ENCODE results near the gene HOXC12.

The HOXC12 gene

DNA sequence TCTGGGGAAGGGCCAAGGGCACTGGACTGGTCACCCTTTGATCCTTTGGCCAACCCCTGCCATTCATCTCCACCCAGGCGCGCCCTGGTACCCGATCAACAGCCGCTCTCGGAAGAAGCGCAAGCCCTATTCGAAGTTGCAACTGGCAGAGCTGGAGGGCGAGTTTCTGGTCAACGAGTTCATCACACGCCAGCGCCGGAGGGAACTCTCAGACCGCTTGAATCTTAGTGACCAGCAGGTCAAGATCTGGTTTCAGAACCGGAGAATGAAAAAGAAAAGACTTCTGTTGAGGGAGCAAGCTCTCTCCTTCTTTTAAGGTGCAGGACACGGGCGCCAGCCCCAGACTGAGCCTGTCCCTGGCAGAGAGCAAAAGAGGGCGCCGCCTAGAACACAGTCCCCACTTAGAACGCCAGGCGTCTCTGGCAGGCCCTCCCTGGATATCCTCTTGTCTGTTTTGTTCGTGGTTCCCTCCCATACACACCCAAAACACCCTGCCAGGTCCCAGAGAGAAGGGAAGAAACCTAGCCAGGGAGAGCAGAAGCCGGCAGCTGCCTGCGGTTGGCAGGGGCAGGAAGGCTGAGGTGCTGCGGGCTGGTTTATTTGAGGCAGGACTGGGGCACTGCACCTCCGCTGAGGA, 1.7 kb downstream of the HOXC12 start:
- no peak for DNase-seq (ENCODE audit: low spot score)

DNA sequence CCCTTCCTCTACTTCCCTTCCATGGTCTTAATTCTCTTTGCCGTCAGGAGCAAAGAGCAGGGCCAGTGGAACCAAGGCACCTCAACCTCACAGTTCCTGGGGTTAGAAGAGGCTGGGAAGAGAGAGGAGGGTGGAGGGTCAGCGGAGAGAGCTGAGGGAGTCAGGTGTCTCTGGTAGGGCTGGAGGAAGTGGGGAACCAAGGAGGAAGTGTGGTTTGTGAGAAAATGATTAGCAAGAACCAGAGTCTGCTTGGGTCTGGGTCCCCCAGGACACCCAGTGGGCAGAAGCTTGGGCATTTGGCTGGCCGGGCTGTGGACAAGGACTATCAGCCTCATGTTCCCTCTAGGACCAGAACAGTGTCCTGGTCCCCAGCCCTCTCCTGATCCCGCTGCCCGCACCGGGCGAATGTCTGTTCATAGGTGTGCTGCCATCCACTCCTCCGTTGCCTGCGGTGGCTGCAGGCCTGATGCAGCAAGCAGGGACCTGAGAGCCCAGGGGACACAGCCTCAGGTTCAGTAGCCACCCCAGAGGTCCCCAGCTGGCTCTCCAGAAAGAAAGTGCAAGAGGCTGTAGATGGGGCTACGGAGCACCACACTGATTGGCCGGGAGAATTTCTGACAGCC, 2.3 kb downstream of the HOXC12 start:
- no peak for DNase-seq (ENCODE audit: low spot score)

DNA sequence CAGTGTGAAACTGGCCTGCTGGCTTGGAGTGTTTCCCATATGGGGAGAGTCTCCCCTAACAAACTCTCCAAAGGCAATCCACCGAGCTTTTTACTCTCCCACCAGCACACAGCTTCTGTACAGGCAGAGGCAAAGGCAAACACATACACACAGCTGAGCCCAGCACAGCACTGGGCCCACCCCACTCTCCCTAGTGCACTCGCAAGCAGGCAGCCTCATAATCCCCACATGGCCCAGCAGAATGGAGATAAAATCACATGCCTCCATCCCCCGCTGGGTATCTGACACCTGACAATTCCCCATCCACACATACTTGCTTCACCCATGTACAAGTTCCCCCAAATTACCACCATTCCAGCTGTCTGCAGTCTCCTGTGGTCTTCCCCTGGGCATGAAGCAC, 3.4 kb downstream of the HOXC12 start:
- DNase-seq (ENCODE audit: low spot score): no peak

DNA sequence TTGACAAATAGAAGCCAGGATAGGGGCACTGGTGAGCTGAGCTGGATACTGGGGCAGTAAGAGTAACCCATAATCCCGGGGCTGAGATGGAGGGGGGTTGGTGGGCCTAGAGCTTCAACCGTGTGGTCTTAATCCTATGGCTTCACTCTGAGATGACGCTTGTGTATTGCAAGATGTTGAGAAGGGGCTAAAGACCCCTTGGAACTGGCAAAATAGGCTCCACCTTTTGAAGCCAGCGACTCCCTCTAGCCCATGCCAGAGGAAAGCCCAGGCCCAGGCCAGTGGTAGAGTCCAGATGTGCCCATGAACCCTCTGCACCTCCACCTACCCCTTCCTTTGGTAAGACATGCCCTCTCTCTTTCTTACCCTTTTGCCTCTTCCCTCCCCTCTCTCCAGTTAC, 4.6 kb downstream of the HOXC12 start:
- no peak for DNase-seq (ENCODE audit: low spot score)

DNA sequence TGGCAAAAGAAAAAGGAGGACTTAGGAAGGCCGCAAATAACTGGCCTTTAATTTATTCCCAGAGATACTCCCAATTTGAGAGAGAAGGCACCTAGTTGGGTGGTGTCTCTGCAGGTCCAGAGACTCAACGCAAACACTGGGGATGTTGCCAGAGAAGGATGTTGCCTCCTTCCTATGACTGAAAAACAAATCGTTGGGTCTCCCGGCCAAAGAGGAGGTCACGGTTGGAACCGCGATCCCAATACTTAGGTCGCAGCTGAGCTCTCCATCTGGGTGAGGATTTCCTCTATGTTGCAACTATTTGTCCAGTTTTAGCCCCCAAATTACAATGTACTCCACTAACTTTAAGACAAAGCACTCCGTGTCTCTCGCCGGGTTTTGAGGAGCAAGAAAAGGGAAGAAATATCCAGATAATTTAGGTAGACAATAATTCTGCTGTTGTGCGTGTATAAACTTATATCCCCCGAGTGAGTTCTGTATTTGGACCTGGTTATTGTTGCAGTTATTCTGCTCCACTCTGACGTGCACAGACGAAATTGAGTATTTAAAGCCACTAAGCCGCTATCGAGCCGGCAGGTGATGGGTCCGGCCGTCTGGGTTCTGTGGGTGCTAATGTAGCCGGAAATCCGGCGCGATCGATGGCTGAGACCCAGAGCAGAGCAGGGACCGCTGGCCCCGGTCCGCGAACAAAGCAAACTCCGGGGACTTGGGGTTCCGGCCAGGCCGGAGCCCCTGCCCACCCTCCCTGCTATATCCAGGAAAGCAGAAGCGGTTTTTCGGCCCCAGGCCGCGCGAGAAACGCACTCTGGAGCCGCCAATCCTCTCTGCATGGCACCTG, 5.7 kb downstream of the HOXC12 start:
- no peak for DNase-seq (ENCODE audit: low spot score)

DNA sequence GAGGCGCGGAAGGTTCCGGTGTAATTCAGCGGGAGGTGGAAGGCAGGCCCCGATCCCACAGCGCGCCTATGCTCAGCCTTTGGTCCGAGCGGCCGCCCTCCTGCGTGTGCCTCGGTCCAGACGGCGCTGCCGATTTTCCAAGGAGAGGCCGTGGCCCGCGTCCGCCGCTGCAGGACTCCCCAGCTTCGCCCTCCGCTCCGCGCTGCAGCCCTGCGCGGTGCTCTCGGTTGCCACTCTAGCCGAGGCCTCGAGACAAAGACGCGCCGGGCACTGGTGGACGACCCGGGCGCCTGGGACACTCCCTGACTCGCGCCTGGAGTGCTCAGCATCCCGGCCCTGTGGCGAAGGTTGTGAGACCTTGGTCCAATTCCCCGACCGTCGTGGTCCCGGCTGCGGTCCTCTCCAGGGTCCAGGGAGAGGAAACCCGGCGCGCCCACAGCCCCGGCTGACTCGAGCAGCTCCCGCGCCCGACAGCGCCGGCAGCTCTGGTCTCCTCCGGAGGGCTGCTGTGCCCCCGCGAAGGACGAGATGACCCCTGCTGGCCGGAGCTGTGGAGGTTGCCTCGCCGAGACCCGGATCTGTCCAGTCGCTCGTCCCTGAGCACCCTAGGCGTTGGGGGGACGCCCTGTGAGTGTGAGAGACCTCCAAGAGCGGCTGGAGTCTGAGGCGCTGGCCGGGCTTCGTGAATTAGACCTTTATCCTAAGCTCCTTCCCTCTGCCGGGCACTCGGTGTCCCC, 6.5 kb downstream of the HOXC12 start:
- DNase-seq (ENCODE audit: low spot score): no peak

DNA sequence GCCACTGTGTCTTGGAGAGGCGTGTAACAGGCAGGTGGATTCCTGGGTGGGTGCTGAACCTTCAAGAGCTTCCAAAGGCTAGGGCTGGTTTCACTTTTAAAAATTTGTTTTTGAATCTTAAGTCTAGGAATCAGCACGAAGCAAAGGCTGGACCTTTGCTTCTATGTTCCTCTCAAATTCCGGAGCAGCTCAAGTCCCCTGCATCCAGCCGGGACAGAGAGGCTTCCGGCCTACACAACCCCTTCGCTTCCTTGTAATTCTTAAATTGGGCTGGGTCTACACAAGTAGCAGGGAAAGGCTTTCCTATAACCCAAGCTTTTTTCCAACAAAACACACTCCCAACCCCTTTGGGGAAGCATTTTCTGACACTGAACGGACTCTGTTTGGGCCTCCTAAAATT, 8.3 kb downstream of the HOXC12 start:
- no peak for DNase-seq (ENCODE audit: low spot score)

DNA sequence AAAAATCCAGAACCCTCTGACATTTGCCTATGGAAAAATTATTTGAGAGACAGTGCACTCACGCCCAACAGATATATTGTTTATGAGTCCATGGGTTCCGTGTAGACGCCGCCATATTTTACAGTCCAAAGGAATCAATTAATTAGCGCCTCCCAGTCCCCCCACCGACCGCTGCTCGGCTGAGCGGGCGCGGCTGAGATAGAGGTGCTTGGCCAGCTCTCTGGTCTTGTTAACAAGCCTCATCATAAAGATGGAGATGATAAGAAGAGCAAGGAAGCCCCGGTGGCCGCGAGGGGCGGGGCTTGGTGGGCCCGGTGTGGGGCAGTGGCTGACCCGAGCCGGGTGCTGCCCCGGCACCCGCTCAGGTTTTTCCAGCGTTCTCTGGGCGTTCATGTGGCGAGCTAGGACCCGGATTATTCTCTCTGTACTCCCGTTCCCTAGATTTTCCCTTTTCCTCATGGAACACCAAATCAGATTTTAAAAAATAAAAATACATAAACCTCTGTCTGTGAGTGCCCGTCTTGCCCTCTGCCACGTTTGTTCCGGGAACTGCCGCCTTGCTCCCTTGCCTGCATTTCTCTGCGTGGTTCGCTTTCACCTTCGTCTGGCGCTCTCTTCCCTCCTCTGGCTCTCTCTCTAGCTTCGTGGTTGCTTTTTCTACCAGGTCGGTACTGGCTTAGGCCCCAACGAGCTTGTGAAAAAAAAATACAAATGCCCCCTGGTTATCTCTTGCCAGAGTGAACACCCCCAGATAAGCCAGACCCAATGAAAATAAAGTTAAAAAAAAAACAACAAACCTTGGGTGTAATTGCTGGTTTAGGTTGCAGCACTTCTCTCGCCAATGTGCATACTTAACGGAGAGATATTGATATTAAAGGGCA, 9.0 kb downstream of the HOXC12 start:
- DNase-seq (ENCODE audit: low spot score): no peak

DNA sequence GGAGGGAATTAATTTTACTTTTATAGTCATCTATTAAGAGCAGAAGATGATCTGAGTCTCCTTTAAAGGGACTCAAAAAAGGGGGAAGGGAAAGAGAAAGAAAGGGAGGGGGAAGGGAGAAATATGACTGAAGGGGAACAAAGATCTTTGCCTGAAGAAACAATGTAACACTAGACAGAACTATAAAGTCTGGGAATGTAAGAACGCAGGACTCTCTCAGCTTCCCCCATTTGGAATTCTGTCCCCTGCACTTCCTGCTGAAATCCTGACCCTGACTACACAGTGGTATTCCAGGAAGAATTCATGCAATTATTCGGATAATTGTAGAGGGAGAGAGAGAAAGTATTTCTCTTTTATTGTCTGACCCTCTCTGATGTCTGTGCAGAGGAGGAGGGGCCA, 9.6 kb downstream of the HOXC12 start:
- no peak for DNase-seq (ENCODE audit: low spot score)

DNA sequence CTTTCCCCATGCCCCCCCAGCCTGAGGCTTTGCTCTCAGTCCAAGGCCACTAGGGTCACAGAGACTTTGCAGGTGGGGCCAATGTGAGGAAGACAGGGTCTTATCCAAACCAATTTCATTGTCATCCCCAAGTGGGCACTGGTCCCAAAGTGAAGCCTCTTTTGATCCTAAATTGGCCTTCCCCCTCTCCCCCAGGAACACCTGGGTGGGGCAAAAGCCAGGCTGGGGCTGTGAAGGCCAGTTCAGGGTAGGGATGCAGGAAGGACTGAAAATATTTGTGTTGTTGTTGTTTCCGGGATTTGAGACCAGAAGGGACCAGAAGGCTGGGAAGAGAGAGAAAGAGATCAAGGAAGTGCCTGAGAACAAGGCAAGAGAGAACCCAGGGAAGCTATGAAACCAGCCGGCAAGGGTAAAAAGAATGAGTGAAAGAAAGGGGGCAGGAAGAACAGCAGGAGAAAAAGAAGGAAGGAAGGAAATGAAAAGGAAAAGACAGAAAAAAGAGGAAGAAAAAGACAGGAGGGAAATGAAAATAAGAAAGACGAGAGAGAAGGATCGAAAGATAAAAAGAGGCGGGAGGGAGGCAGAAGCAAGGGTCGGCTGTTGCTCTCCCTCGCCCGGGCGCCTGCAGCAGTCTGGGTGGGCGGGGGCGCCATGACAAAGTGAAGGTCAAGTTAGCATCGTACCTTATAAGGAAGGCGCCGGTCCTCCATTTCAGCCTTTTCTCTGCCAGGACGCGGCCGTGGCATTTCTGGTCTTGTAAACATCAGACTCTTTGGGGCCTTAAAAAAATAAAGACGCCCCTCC, 10.8 kb downstream of the HOXC12 start:
- no peak for DNase-seq (ENCODE audit: low spot score)

DNA sequence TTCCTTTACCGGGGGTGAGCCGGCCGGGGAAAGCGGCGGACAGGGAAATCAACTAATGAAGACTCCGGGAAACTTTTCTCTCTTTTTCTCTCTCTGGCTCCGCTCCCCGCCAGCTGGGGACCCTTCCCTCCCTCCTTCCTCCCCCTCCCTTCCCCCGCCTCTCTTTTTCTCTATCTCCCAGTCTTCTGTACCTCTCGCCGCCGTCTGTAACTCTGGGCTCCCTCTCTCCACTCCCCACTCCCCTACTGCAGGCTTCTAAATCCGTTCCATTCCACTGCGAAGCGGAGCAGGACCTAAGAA, 11.3 kb downstream of the HOXC12 start:
- no peak for DNase-seq (ENCODE audit: low spot score)

DNA sequence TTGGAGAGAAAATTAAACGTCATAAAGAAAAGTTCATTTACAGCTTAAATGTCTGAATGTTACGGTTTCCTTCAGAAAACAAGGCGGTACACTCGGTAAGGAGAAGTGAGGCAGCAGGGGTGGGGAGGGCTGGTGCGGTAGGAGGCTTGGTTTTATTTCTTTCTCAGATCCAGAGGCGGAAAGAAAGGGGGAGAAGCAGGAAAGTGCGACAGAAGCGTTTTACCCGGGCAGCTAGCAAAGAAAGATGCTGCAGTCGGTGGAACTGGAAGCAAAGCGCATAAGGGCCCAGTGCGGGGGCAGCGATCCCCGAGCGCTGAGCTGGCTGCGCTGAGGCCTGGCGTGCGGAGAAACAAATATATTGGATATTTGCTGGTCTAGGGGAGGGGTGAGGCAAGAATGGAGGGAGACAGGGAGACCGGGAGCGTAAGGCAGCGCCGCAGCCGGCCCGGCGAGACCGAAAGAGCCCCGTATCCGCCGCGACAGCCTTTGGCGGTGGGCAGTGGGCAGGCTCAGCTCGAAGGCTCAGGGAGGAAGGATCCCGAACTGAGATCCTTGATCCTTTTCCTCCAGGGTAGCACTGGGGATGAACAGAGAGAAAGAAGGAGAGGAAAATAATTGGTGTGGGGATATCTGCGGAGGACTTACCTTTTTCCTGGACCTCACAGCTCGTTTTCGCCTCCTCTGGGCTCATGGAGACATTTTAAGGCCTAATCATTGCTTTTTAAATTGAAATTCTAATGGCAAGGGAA, 11.9 kb downstream of the HOXC12 start:
- no peak for DNase-seq (ENCODE audit: low spot score)

DNA sequence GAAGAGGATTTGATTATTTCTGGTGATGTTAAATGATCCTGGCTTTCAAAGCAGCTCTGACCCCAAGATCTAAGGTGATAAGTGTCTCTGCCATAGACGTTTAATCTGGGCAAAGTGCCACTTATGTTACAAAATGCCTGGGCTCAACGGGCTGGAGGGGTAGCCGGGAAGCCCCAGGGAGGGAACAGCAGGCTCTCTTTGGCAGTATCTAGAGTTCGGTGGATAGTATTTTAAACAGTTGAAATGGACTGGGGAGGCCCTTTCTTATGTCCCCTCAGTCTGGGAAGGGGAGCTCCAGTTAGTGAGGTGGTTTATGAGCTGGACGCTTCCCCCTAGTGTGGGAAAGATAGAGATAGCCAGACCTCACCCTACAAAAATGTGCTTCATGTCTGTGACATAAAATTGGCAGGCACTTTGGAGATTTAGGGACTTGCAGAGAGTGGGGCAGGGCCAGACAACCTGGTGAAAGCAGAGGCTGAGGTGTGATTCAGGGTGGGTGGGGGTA, 12.8 kb downstream of the HOXC12 start:
- no peak for DNase-seq (ENCODE audit: low spot score)

DNA sequence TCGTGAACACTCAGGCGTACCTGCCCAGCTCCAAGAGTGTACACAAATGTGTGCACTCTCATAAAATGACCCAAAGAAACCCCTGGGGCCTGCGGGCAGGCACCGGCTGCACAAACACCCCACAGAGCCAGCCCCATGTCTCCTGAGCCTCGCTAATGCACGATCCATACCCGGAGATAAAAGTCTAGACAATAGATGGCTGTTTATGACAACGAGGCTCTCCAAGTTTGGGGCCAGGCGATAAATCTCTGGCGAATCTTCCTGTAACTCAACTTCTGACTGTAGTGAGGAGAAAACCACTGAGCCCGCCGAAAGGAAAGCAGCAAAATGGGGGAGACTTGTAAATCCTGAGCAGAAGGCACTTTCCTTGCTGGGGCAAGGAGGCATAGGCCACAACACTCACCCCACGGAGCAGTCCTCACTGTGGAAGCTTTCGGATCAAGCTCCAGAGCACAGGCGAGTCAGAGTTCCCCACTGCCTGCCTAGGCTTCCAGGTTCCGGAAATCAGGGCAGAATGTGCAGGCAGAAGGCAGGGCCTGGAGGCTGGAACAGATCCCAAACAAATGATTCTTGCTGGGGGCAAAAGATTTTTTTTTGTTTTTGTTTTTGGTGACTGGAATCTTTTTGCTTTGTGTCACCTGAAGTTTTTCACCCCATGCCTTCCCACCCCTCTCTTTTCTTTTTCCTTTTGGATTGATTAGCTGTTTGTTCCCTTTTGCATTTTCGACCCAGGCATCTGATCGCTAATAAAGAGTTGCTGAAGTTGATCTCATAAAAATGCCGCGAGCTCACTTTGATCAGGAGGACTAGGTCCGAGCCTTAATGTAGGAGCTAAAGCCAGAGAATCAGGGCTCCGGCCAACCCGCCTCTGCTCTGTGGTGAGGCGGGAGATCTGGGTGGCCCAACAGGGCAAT, 13.8 kb downstream of the HOXC12 start:
- no peak for DNase-seq (ENCODE audit: low spot score)

DNA sequence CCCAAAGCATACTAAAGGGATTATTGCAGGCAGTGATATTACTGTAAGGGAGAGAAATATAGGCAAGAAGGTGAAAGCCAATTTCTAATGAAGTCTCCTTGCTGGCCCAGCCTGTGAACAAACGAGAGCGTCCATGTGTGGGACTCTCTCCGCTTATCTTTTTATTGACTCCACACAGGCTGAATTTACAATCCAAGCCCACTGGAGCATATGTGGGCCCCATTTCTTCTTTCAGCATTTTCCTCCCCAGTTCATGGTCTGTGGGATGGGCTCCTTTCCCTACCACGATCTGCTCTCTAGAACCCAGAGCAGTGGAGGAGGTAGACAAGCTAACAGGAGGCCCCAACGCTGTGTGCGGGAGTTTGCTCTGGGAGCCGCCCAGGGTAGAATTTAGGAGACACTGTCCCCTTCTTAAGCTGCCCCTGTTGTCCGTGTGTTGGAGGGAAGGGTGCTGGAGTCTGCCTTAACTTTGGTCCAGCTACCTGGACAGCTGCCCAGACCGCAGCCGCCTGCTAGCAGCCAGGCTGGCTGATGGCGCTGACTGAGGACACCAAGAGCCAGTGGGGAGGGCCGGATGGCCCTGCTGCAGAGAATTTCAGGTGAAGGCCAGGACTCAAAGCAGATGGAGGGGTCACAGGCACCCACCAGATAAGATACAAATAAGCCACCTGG, 15.0 kb downstream of the HOXC12 start:
- DNase-seq (ENCODE audit: low spot score): no peak

DNA sequence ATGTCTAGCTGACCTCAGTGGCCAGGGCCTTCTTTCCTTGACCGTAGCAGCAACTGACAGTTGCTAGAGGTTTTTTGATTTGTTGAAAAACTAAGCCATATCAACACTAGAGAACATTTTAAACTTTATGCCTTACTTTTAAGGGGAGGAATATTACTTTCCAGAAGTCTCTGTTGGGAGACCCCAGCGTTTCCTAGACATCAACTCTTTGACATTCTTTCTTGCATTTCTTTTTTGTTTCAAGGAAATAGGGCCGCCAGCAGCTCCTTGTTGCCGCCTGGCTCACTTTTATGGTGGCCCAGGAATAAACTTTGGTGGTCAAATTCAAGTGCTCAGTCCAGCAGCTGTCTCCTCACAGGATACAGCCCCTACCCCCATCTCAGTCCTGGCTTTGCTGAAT, 15.7 kb downstream of the HOXC12 start:
- DNase-seq (ENCODE audit: low spot score): no peak

DNA sequence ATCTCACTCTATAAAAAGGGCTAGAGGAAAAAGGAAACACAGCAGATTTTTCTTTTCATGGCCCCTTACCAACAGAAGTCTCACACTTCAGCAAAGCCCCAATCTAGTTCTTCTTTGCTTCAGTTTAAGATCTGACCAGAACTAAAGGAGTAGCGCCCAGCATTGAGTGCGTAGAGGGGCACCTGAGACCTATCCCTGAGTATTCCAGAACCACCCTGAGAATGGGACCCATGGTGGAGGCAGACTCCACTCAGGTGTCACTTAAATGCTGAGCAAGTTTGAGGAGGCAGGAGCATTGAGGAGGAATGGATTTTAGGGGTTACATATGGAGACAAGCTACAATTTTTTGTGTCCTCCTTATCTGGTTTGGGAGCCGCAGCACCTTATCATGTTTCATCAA, 16.4 kb downstream of the HOXC12 start:
- DNase-seq (ENCODE audit: low spot score): no peak

DNA sequence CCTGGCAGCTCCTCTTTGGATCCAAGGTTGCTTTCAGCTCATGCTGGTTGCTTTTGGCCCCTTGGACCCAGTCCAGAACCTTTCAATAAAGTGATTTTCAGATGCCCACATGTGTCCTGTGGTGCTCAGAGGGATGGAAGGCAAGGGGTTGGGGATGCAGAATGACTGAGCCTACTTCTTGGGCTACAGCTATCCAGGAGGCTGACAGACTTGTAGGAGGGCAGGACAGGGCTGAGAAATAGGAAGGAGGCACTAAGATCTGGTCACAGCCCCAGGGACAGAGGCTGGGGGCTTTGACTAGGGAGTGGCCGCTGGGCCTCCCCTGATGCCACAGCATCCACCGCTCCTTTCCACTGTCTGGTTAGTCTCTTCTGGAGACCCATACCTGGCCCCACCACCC, 17.0 kb downstream of the HOXC12 start:
- no peak for DNase-seq (ENCODE audit: low spot score)

All from HuH-7 (cell line).